Lung microvascular endothelial cell (primary cell): ENCODE results near the gene CPB2. TPM values are rescaled to one million over a fixed set of nuclear protein-coding genes. Genes with fewer than 3 reads are reported as not detected.

Source experiments
- DNase-seq, 2 donors: peaks; one replicate each; pipeline versions ENCODE4 v3.0.0 to v3.0.0-alpha.2; 2010; ENCODE audit warnings: low read depth in 2 of 2
- total RNA-seq: library from RNA; depleted of rRNA; stranded (reverse); fragments of >200 nt; gene quantifications from 2 replicates; pipeline ENCODE4 v1.2.1, GENCODE V29; 2014

Gene CPB2, protein sequence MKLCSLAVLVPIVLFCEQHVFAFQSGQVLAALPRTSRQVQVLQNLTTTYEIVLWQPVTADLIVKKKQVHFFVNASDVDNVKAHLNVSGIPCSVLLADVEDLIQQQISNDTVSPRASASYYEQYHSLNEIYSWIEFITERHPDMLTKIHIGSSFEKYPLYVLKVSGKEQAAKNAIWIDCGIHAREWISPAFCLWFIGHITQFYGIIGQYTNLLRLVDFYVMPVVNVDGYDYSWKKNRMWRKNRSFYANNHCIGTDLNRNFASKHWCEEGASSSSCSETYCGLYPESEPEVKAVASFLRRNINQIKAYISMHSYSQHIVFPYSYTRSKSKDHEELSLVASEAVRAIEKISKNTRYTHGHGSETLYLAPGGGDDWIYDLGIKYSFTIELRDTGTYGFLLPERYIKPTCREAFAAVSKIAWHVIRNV
- not detected in 2 replicates for total RNA-seq

DNA sequence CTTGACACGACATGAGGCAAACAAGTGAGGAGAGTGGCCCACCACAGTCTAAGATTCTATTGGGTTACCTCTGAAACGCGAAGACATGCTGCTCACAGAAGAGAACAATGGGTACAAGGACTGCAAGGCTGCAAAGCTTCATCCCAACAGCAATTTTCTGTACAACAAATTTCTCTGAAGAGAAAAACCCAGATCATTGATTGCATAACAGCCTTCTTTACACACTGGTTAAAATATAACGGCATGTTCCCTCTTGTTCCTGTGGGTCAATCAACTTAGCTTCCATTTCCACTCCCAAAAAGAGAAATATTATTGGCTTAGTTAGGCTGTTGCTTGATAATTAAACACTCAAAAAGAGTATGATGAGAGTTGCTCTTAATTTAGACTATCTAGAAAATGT is at the start of gene CPB2:
TSS of gene CPB2 (minus strand) at position 166 of the 400 bp plus-strand sequence. CDS start at position 142, 24 bp downstream.
- DNase-seq = no peak

DNA sequence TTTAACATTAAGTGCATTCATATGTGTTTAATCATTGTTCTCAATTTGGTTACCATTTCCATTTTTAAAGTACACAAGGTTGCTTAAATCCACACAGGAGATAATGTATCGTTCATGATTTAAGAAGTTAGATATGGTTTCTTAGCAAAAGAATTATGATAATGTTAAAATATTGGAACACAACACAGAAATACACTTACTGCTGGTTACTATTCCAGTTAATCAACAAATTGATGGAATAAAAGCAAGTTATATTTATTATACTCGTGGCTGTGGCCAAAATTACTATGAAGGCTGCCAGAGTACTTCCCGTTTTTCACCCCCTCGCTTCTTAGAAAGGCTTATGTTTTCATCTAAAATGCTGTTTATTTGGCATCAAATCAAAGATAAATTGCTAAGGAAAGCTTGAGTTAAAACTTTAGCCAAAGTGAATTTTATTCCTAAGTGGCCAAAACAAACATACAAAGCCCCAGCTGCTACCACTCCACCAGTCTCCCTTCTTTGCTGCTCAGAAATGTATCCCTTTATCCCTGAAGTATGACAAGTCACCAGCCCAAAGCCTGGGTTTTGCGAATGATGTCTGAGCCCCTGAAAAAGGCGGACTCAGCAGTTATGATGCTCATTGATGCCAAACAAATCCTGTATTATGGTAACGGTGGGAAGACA is 49.4 kb upstream of the CPB2 start:
- DNase-seq = no peak

DNA sequence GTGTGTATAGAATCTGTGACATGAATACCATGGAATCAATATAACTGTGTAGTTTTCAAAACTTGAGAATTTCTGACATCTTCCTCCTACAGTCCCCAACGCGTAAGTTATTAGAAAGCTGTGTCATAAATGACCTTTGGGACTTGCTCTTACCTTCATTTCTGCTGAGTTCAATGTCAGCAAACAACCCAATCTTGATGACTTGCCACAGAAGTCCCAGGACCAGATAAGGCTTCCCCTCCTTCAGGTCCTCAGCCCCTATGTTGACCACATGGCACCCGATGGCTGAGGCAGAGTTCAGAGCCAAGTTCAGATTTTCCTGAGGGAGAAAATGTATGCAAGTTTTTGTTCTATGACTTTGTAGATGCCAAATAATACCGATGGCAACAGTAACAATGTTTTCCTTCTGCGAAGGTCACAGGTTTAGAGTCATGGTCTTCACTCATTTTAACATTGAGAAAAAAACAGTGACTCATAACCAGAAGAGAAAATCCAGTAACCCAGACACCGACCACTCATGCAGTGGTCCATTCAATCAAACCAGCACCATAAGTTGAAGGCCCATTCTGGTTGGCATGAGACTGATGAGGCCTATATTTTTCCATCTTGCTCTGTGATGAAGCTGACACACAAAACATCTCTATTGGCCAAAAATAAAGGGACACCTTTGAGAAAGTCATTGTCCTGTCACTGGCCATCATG is 47.9 kb upstream of the CPB2 start:
- no peak for DNase-seq

DNA sequence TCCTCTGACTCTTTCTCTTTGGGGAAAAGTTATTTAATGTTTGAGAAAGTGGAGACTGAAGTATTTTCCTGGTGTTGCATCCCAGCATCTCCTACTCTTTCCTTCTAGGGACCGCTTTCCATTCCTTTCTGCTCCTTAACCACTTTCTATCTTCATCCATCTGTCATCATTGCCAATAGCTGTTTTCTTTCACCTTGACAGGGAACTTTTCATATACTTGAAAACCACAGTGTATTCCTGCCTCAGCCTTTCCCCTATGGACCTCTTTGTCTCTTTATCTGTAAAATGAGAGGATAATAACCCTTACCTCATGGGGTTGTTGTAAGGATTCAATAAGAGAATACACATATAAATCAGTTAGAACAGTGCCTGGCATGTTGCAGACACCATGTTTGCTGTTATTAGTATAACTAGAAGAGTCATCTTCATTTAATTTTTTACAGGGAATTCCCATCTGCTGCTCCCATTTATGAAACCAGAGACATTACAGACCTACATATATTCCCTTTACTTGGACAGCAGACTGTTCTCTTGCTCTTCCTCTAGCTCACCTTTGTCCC is 45.4 kb upstream of the CPB2 start:
- no peak for DNase-seq

DNA sequence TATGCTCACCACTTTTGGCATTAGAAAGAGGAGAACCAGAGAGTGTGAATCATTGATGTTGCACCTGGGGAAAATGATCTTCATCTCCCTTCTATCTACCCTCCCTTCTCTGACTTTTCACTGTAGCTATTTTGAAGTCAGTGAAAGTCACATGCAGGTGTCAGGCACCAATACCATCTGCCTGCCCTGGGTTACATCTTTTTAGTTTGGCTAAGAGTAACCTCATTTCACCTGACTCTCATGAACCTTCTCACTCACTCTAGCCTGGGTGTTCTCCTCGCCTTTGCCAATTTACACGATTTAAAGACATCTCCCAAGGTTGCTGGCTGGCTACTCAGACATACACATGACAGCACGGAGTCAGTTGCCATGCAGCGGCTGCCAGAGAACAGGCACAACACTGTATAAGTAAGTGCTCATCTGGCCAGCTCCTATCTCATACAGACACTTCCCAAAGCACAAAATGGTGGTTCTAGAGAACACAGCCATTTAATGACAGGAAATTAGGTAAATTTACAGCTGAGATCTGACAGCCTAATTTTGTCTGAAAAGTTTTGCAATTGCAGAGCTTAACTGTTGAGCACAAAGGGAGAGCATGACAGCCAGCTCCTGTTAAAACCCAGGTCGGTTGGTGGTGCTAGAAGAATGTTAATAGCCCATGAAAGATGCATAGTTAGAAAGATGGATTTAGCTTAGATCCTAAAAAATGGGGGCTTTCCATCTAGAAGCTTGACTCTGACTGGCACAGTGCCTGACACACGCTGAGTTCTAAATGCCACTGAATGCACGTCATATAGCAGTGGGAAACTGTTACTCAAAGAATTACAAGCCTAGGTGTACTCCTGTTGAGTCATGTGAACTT is 44.7 kb upstream of the CPB2 start:
- no peak for DNase-seq

DNA sequence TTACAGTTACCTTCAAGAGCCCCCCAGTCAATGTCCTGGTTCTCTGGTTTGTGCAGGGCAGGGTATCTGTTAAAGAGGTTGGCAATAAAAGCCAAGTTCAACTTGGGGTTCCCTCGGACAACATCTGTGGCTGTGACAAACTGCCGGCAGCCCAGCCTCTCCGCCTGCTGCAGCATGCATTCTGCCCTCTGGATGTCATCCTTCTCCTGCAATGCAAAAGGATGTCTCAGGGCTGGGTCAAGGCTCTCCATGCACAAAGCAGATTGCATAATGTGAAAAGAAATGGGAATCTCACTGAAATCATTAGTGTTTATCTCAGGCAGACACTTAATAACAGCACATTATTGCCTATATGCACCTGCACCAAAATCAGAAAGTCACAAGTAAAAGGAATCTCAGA is 42.1 kb upstream of the CPB2 start:
- no peak for DNase-seq

DNA sequence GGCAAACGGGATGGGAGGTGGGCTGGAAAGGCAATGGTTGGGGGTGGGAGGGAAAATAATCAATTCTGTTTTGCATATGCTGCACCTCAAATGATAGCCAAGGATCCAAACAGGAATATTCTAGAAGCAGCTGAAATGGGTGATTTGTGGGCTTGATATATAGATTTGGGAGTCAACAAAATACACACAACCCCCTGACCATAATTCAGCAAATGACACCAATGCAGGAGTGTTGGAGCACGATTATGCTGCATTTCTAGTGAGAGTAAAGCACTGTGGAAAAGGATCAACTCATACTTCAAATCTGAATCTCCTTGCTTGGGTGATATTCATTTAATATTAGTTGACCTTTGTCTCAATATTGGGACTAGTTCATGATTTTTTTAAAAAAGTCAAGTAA is 41.1 kb upstream of the CPB2 start:
- DNase-seq = no peak

DNA sequence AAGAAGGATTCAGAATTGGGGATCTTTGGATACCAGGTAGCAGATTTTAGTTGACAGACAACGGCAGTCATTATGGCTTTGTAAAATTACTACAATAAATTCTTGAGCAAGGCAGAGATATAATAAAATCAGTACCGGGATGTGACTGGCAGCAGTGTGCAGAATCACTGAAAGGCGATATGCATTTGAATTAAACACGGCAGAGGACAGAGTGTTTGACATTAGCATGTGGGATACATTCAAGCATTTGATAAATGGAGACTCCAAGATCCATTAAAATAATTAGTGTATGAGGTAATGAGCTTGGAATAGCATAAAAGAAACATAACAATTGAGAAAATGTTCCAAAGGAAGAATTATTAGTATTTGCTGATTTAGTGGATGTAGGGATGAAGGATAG is 40.3 kb upstream of the CPB2 start:
- no peak for DNase-seq

DNA sequence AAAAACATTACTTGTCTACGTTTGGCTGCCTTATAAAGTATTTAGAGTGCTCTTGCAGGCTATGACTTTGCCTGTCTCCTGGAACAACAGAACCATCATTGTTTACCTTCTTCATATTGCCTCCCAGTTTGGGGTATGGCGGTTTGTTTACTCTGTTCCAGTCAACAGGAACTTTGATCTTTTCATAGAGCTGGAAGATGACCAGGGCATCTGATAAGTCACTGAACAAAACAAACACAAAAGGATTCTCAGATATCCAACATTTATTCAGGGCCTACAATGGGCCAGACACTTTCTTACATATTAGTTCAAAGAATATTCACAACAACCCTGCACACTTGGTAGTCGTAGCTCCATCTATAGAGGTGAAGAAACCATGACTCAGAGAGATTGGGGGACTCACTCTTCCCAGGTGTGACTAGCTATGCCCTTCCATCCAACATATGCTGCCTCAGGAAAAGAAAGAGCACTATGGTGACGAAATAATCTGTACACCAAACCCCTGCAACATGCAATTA is 38.4 kb upstream of the CPB2 start:
- DNase-seq = no peak

DNA sequence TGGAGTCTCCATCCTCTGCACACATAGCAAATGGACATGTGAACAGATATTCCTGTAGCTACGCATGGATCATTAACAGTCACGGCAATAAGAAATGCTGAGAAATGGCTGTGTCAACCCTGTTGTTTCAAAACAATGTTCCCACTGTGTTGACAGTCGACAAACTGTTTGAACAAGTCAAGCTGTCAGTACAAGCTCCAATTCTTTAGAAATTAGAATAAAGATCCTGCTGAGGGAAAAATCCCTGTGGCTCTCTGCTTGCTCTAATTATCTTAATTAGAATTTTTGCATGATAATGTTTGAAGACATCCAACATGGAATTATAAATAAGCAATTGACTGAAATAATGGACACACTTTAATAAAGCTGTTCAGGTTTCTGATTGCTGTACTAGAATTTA is 37.9 kb upstream of the CPB2 start:
- no peak for DNase-seq

DNA sequence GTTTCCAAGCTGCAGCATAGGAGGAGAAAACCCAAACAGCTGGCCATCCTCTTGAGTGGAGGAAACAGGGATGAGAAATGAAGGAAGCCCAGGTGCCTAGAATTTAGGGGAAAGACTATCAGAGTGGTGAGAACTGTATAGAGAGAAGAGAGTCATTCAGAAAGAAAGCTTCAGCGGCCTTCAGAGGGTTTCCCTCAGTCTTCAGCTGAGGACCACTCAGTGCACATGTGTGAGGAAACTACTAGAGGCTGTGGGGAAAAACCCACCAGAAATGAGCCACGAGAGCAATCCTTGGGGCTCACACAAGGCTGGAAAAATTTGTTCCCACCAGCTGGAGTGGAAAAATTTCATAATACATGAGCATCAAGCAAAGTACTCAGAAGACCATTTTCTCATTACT is 35.2 kb upstream of the CPB2 start:
- no peak for DNase-seq

DNA sequence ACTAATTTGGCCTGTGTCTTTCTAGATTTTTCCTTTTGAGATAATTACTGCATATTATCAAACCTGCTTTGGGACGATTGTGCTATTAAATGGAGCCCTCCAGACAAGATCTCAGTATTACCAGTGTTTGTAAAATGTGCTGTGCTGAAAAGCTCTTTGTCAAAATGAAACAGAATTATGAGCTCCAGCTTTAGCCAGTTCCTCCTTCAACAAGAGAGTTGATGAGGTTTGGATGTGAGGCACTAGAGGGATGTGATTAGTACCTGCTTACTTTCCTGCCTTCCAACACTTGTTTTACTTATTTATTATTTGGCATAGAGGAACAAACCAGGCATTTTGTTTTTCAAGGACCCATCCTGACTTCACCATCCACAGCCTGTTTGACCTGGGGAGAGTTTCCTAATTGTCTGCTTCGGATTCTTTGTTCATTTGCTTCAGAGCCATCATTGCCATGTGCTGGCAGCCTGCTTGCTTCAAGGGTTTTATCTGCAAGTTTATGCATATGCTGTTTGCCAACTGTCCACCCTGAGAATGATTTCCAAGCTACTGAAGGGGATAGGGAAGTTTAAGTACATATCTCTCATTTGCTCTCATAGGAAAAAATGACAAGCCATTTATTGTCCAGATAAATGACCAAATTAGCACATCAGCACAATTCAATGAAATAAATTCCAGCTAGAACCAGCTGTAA is 32.9 kb upstream of the CPB2 start:
- no peak for DNase-seq

DNA sequence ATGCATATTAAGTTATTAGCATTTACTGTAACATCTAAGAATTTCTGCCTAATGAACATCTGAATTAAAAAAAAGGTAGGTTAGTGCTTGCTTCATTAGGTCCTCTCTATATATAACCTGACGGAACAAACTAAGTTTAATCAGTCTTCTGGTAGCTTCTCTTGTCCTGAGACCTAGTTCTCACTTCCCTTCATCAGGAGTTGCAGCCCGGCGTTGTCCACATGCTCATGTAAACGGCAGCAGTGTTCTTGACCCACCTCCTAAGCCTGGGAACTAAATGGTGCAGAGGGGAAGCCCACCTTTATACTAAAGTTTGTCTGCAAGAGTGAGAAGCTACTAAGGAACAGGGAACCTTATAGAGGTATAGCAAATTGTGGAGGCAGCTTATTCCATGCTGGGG is 31.9 kb upstream of the CPB2 start:
- DNase-seq = no peak

DNA sequence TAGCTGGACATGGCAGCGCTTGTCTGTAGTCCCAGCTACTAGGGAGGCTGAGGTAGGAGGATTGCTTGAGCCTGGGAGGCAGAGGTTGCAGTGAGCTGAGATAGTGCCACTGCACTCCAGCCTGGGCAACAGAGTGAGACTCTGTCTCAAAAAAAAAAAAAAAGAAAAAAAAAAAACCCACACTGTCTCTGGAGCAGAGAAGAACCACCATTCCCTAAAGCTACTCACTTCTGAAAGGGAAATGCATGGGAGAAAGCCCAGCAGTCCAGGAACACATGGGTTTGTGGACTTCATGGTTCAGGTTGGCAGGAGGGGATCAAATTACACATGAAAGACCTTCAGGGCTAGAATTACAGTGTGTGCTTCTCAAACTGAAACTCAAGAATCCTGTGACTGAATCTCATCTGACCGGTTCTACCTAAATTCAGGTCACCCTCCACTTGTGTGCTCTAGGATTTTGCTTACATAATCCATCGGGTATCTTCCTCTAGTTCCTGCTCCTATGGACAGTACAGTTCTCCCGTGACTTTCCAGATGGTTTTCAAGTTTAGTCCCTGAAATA is 30.2 kb upstream of the CPB2 start:
- no peak for DNase-seq

DNA sequence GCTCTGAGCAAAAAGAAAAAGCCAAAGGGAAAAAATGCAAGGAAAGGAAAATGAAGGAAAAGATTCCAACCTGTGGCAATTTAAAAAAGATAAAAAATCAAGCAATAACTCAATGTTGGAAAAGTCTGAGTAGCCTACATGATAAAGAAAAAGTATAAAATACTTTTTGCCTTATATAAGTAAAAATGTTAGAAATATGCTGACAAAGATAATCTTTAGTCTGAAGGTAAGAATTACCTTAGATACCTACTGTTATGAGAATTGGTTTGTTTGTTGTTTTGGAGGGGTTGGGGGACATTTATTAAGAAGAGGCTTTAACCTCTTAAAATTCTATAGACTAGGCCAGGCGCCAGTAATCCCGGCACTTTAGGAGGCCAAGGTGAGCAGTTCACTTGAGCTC is 29.7 kb upstream of the CPB2 start:
- DNase-seq = no peak

DNA sequence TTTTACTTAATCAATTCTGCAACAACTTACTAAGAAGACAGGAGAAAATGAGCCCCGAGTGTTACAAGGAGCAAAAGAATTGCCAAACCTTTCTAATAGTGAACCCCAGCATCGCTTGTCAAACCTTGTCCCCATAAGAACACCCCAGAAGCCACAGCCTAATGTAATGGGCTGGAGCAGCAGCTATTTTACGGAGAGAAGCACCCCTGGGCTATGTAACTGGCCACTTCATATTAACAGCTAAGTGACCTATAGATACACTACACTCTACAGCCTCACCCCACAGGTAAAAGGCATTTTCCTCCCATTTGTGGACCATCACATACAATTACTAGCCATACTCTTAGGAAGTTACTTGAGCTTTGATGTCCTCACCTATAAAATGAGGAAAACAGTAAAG is 27.3 kb upstream of the CPB2 start:
- no peak for DNase-seq

DNA sequence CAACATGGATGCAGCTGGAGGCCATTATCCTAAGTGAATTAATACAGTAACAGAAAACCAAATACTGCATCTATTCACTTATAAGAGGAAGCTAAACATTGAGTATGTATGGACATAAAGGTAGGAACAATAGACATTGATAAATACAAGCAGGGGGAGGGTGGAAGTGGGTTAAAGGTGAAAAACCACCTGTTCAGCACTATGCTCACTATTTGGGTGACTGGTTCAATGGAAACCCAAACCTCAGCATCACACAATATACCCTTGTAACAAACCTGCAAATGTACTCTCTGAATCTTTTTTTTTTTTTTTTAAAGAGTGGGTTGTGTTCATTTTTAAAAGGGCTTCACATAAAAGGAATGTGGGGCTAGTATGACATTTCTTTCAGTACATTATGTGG is 26.9 kb upstream of the CPB2 start:
- DNase-seq = no peak

DNA sequence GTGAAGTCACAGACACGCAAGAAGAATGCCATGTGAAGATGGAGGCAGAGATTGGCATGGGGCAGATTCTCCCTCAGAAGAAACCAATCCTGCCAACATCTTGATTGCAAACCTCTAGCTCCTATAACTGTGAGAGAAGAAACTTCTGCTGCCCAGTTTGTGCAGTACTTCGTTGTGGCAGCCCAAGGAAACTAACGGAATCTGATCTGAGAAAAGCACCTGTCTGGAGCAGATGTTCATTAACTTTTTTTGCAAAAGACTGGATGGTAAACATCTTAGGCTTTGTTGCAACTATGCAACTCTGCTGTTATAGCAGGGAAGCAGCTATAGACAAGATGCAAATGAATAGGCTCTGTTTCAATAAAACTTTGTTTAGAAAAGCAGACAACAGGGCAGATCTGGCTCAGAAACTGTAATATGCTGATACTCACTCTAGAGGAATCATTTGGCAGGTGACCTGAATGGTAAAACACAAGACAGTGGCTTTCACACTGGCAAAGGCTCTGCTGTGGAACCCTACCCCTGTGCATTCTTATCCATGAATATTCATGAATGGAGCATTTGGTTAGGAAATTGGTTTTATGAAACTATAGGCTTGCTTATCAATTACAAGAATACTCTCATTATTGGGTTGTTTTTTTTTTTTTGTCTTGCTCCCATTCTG is 25.3 kb upstream of the CPB2 start:
- DNase-seq = no peak

DNA sequence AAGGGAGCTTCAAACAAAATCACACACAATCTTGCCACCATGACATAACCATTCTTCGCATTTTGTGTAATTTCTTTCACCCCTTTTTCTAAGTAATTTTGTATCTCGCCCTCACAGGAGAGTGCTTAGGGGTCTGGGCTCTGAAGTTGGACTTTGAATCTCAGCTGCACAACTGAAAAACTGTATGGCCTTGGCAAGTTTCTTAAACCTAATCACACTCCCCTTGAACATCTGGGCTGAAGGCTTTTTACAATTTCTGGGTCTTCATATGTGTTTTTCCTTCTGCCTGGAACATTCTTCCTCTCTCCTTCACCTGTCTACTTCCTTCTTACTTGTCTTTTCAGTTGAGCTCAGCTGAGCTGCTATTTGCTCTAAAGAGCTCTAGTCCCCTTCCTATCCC is 24.3 kb upstream of the CPB2 start:
- no peak for DNase-seq
